T-helper 1 cell (primary cell): ENCODE results near the gene POLN.

Experiments used
- DNase-seq, 5 donors: peaks; one replicate each; pipeline ENCODE4 v3.0.0-alpha.2; 2012 to 2020

The POLN gene

GRCh38 chr4:2069161-2069971, 172.6 kb downstream of the POLN start:
- no peak for DNase-seq

GRCh38 chr4:2068566-2068965, 173.4 kb downstream of the POLN start:
- DNase-seq, result no peak

DNA sequence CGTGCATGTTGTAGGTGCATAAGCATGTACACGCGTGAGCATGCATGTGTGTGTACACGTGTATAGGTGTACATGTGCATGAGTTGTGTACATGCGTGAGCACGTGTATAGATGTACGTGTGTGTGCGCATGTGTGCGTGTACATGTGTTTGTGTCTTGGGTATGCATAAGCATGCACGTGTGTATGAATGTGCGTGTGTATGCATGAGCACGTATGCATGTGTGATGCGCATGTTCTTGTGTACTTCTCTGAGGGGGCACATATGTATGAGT, 173.8 kb downstream of the POLN start:
- DNase-seq, result no peak

DNA sequence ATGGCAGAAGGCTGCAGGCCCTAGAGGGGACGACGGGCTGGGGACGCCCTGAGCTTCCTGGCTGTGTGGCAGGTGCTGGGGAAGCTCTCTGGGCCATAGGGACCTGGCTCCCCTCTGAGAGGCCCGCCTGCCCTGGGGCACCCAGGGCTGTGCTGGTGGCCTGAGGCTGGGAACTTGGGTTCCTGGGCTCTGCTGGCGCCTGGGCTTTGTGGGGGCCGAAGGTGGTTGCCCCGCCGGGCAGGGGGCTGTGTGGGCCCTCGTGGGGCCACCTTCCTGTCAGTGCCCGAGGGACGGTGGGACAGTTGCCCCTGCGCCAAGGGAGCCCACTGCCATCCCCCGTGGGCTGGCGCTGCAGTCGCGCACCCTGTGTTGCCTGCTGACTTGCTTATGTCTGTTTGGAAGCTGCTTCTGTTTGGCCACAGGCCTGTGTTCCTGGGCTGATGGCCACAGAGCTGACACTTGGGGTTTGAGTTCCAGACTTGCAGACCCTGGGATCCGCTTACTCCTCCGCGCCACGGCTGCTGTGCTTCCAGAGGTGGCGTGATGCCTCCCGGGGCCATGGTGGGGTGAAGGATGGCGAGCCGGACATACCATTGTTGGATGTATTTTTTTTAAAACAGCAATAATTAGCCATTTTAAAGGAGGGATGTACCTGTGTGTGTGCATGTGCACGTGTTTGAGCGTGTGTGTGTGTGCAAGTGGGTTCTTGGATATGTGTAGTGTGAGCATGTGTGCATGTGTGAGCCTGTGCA, 174.3 kb downstream of the POLN start:
- DNase-seq, result no peak

DNA sequence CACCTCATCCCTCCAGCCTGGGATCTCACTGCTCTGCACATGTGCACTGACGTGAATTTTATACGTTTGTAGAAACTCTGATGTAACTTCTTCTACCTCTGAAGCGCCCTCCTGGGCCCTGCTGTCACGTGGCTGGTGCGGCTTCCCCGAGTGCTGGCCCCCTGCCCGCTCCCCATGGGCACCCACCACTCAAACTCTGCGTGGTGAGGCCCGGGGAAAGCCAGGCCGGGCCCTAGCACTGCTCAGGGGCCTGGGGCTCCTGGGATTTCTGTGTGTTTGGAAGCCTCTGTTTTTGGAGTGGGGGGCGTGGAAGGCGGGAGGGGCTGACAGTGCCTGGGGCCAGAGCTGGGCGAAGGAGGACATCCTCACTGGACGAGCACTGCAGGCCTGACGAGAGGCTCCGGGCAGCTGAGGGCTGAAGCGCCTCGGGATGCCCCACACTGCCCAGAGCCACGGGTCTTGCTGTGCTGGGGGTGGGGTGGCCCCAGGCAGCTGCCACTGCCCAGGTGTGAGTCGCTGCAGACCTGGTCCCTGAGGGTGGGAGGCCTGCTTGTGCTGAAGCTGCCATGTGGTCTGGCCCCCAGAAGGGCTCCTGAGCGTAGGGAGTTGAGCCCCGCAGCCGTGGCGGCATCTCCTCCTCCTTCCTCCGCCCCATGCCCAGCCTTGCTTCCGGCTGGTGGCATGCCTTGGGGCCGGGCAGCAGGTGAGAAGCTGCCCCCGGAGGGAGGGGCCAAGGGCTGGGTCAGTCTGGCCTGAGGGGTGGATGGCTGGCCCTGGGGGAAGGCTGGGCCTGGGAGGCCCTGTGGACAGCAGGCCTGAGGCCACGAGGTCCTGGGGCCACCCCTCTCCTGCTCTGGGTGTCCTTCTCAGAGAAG, 175.1 kb downstream of the POLN start:
- no peak for DNase-seq

DNA sequence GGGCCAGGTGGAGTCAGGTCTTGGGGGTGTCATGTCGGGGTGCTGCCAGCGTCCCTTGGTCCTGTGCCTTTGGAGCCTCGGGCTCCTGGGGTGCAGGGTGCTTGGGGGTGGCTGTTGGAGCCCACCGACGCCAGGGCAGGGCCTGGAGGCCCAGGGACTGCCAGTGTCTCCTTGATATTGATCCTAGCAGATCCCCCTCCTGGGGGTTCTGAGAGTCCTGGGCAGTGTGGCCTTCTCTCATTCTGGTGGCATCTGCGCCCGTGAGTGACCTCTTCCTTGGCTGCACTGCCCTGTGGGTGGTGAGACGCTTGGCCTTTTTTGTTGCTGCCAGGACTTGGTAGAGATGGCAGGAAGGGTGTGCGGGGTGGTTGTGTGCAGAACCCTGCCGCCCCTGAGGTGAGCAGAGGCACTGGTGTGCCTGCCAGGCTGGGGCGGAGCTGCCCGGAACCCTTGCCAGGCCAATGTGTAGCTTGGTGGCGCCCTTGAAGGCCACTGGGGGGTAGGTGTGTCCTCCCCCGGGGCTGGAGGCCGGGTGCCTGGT, 175.8 kb downstream of the POLN start:
- no peak for DNase-seq

DNA sequence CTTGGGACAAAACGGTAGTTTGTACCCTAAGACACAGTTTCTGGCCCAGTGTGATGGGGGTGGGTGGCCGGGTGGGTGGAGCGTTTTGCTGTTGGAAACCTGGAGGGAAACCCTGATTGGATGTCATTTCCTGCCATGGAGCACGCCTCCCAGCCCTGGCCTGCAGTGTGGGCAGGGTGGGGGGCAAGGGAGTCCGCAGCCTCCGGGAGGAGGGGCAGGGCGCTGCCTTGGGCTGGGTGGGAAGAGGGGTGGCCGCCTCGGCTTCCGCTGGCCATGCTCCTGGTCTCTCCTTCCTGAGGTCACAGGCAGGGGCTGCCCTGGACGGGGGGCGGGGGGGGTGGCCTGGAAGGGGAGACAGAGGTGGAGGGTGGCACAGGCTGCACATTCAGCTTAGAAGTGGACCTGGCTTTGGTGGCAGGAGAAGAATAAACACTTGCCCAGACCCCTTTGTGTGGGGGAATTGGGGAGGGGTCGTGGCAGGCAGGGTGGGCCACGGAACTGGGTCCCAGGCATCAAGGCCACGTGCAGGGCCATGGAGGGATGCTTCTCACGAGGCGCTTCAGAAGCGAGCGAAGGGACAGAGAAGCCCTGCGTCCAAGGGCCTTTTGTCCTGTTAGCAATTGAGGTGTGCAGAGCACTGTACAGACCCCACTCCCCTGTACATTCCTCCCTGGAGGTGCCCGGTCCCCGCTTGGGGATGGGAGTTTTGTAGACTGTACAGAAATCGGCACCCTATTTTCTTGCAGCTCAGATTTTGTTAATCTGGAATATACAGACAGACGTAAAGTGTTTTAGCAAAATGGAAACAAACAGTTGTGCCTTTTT, 176.6 kb downstream of the POLN start:
- DNase-seq, result no peak

GRCh38 chr4:2064276-2064991, 177.5 kb downstream of the POLN start:
- DNase-seq, result no peak

DNA sequence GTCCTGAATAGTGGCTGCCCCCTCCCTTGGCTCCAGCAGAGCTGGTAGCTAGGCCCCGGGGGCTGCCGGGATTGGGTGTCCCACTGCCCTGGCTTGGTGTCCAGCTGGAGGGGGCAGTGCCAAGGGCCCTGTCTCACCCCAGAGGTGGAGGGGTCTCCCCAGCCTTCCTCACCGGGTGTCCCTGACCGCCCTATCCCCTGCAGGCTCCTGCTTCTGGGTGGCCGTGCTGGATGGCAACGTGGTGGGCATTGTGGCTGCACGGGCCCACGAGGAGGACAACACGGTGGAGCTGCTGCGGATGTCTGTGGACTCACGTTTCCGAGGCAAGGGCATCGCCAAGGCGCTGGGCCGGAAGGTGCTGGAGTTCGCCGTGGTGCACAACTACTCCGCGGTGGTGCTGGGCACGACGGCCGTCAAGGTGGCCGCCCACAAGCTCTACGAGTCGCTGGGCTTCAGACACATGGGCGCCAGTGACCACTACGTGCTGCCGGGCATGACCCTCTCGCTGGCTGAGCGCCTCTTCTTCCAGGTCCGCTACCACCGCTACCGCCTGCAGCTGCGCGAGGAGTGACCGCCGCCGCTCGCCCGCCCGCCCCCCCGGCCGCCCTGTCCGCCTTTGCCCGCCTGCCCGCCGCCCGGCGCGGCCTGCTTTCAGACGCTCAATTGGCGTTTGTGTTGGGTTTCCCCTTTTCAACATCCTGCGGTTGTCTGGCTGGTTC, 178.2 kb downstream of the POLN start:
- no peak for DNase-seq

DNA sequence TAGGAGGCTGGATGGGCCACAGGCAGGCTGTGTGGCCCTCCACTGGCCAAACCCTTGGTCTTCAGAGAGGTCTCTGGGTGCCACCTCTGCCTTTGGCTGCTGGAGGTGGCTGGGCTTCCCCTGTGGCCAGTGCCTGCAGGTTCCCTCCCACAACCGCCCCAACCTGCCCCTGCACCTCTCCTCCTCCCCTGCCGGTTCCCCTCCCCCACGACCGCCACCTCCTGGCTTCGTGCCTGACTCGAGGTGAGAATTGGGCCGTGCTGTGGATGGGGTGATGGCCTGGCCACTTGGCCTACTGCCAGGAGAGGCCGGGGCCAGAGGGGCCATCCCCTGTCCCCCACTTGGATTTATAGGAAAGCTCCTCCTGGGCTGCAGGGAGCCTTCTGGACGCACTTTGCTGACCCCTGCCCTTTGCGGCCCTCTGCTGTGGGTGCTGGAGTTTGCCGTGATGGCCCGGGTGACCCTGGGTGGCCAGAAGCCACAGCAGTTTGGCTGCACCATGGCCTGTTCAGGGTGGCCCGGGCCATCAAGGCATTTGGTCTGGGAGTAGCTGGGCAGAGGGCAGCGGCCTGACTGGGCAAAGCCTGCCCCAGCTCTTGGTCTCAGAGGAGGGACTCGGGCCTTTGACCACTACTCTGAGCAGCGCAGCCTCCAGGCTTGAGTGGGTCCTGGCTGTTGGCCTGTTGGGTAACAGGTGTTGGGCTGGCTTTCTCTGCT, 179.0 kb downstream of the POLN start:
- DNase-seq, result no peak

DNA sequence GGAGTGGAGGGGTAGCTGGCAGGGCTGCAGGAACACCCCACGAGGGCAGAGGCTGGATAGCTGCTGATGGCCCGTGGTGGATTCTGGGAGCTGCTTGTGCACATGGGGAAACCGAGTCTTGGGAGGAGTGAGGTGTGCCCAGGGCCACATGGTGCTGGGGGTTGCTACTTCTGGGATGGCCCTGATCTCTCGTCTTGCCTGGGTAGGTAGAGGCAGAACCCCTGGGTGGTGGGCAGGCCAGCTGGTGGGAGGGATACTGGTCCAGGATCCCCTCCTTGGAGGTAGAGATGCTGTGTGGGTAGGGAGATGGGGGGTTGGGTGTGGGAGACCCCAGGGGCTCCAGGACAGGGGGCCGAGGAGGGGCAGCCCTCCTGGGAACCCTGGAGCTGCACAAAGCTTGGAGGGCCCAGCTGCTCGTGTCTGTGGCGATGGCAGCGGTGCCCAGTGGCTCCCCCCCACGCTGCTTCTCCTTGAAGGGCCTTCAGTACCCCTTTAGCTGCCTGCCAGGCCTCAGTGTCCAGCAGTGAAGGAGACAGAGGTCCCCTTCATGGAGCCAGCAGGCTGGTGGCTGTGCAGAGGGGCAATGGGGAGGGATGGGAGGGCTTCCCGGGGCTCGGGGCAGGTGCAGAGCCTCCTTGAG, 179.6 kb downstream of the POLN start:
- DNase-seq, result no peak

- DNase-seq, result peak in 1 of 5 donors; percentile 13
These were observed 180.5 kb downstream of the POLN start for GRCh38 chr4:2061186-2062131.

GRCh38 chr4:2060611-2061185, 181.2 kb downstream of the POLN start:
- no peak for DNase-seq

GRCh38 chr4:2059726-2060602, 182.0 kb downstream of the POLN start:
- DNase-seq, result no peak

- DNase-seq, result no peak
These were observed 182.7 kb downstream of the POLN start, which contains the start of gene NAT8L for GRCh38 chr4:2059046-2059725. TSS of gene NAT8L (plus strand) at chr4:2059327. CDS start at chr4:2059512, 185 bp downstream.
